PC-9 (cell line): ENCODE results near the gene MAPKAP1.

Experiments used
- EZH2 ChIP-seq: fragments of 200-600 bp; sonication (generic); IDR thresholded peaks from 2 replicates; pipeline ENCODE4 v1.8.0; 2017; ENCODE audit warnings: antibody characterized with exemption, low read depth
- TF ChIP-seq, protein P1 (sequence below): fragments of 200-600 bp; sonication (generic); conservative IDR thresholded peaks from 2 replicates; pipeline ENCODE4 v1.6.1; 2017; ENCODE audit warnings: mixed run types, antibody characterized with exemption, mild to moderate bottlenecking, moderate library complexity

DNA sequence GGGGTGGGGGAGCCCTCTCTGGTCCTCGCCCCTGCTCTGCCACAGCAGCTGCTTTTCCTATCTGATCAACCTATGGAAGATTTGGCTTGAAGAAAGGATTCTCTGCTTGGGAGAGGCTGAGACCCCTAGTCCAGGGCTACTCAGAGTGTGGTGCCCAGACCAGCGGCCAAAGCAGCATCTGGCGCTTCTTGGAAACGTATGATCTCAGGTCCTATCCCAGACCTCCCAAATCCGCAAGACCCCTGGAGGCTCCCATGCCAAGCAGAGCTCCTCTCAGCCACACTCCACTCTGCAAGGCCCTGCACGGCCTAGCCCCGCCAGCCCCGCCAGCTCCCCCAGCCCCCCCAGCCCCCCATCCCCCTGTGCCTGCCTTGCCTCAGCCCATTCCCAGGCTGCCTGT is 263.6 kb downstream of the MAPKAP1 start:
- TF ChIP-seq, protein P1, sequence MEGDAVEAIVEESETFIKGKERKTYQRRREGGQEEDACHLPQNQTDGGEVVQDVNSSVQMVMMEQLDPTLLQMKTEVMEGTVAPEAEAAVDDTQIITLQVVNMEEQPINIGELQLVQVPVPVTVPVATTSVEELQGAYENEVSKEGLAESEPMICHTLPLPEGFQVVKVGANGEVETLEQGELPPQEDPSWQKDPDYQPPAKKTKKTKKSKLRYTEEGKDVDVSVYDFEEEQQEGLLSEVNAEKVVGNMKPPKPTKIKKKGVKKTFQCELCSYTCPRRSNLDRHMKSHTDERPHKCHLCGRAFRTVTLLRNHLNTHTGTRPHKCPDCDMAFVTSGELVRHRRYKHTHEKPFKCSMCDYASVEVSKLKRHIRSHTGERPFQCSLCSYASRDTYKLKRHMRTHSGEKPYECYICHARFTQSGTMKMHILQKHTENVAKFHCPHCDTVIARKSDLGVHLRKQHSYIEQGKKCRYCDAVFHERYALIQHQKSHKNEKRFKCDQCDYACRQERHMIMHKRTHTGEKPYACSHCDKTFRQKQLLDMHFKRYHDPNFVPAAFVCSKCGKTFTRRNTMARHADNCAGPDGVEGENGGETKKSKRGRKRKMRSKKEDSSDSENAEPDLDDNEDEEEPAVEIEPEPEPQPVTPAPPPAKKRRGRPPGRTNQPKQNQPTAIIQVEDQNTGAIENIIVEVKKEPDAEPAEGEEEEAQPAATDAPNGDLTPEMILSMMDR, result no peak
- no peak for TF ChIP-seq EZH2
